GM19395 (cell line): ENCODE data around the gene ZFYVE26.
"Not testable (repeated sequence)": the region's sequence is repeated elsewhere in the genome, so short reads cannot be mapped to it uniquely, and the experiment has no call there.

ENCODE experiments used
- ATAC-seq: cut with Tn5 transposase; IDR thresholded peaks from one replicate; pipeline ENCODE4 v1.9.1; 2021; ENCODE audit warnings: mild to moderate bottlenecking, moderate library complexity; ENCODE audit not compliant: unreplicated experiment

Gene ZFYVE26

DNA sequence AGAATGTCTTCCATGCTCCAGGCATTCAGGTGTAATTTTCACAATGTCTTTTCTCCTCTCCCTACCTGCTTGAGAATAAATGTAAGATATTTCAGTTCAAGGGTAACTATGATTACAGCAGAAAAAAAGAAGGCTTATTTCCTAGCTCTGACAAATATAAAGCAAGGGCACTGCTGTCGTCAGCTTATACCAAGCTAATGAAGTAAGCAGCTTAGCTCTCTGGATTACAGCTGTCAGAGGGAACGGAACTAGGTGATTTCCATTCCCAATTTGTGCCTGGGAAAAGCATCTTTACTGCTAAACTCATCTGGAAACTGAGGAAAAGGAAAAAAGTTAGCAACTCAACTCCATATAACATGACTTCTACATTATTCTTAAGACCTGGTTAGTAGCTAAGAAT is 56.5 kb downstream of the ZFYVE26 start:
- ATAC-seq: no peak

DNA sequence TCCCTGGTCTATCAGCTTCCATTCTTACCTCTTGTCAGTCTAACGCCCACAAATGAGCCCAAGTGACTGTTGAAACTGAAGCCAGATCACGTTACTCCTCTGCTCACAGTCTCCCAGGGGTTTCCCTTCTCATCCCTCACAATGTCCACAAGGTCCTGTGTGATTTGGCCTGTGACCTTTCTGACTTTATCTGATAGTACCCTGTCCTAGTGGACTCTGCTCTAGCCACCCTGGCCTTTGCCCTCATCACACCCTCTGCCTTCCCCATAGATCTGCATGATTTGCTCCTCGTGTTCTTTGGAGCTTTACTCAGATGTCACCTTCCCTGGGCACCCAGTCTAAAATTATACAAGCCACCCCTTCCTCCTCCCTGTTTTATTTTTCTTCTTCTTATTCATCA is 59.2 kb downstream of the ZFYVE26 start:
- no peak for ATAC-seq

DNA sequence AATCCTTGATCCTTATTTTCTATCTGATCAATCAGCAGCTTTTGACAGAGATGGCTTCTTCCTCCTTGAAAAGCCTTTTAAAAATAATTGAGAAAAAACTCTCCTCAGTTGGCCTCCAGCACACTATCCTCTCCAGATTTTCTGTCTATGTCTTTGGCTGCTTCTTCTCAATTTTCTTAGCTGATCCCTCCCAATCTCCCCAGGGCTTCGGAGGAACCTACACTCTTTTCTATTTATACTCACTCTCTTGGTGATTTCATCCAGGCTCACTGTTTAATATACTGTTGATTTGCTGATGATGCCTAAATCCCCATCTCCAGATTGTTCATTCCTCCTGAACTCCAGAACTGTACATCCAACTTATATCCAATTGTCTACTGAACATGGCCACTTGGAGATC is 59.9 kb downstream of the ZFYVE26 start:
- no peak for ATAC-seq

DNA sequence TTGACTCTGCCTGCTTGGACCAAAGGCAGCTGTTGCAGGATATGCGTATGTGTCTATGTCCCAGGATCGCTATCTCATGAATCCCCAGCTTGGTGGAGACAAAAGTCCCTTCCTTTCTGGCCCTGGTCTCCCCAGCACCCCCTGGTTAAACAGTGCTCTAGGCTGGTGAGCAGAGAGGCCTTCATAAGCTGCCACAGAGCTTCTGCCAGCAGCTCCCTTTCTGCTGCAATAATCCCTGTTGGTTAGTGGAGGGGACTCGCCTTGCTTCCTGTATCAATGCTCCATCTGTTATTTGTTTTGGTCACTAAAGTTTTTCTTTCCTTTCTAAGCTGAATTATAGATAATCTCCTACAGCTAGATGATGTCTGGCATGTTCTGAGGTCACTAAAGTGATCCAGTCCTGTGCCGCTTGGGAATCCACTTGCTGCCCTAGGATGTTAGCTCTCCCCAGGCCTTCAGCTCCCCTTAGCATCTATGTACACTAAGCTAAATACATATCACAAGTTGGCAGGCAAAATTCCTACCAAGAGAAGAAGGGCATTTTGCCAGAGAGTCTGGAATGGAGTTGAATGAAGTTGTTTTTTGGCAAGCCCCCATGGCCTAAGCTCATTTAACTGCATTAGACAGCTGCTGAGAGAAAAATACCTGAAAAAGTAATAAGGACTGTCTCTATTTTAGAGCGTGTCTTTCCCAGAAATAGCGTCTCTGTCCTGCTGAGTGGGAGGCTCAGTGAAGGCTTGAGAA is 66.9 kb downstream of the ZFYVE26 start:
- ATAC-seq: no peak

DNA sequence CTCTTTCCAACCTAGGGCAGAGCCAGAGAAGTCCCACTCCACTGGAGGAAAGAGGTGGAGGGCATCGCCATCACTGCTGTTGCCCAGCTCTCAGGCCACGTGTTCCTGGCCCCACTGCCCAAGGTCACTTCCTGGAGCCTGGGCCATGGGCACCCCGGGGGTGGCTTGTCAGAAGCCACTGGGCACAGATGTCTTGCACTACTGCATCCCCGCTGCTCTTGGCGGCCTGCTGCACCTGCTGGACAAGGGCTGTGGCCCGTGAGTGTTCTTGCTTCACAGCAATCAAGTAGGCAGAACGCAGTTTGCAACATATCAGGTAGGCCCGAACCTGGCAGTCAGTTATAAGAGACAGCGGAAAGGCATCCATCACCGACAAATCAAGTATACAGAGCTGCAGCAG is 68.1 kb downstream of the ZFYVE26 start:
- no peak for ATAC-seq

DNA sequence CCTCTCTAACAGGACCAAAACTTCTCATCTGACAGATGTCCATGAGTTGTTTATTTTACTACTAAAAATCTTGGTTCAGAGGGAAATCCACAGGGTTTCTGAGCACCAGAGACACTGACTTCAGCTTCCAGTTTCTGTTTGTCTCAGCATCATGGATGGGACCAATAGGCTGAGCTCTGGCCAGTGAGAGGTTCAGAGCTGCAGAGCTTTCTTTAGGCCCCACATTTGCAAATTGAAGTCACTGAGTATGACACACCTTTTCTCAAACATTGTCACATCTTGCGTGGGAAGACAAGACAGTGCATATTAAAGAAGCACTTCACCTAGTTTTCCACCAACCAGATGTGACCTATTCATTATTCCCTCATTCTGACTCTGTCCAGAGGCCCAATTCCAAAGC is 69.5 kb downstream of the ZFYVE26 start:
- no peak for ATAC-seq

DNA sequence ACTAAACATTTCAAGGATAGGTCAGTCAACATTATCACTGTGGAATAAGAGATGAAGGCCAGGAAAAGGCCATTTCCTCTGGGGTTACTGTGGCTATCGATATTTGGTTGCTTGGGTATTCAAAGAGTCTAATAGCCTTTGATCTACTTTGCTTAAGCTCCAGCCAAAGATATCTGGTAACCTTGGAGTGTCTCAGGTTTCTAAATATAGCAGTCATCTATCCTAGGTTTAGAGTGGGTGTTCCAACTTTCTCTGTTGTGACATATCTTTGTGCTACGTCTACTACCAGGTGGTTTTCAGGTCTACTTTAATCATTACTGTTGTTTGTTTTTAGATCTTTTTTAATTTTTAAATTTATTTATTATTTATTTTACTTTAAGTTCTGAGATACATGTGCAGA is 72.3 kb downstream of the ZFYVE26 start:
- ATAC-seq: no peak

DNA sequence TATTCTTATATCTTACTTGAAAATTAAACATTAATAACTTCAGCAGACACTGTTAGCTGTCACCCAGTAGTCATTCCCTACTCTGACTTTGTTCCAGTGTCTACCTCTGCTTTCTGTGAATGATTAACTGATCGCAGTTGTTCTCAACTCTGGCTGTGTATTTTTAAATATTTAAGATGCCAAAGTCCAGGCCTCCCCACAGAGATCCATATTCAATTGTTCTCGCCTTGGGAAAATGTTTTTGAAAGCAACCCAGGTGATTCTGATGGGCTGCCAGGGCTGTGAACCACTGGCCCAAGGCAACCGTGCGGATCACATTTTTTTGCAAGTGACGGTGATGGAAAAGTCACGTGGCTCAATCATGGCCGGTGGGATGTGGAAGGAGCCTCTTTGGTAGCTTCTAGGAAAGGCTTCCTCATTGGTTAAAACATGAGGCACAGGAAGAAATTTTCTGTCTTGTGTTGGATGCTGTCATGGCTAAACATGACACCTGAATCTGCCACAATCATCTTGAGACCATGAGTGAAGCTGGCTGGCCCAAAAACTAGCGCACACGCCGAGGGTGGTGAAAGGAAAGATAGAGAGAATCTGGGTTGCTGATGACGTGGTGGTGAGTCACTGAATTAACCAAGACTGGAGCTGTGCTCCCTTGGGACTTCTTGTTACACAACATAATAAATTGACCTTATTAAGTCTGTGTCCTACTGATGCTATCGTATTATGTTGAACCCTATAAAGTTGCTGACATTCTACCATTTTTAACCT is 77.5 kb downstream of the ZFYVE26 start:
- no peak for ATAC-seq

DNA sequence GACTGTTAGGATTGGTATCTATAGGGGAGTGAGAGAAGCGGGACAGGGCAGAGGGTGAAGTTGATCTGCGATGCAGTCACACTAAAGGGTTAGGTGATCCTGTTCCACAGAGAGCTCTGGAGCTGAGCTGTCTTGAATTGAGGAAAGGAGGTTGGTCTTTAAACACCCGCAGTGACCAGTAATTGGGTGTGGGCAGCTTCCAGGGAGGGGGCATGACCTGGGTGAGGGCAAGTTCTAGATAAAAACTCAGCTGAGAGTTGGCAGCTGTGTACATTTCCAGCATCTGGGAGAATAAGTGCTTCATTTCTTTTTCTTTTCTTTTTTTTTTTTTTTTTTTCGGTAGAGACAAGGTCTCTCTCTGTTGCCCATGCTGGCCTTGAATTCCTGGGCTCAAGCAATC is 79.6 kb downstream of the ZFYVE26 start:
- ATAC-seq: no peak

DNA sequence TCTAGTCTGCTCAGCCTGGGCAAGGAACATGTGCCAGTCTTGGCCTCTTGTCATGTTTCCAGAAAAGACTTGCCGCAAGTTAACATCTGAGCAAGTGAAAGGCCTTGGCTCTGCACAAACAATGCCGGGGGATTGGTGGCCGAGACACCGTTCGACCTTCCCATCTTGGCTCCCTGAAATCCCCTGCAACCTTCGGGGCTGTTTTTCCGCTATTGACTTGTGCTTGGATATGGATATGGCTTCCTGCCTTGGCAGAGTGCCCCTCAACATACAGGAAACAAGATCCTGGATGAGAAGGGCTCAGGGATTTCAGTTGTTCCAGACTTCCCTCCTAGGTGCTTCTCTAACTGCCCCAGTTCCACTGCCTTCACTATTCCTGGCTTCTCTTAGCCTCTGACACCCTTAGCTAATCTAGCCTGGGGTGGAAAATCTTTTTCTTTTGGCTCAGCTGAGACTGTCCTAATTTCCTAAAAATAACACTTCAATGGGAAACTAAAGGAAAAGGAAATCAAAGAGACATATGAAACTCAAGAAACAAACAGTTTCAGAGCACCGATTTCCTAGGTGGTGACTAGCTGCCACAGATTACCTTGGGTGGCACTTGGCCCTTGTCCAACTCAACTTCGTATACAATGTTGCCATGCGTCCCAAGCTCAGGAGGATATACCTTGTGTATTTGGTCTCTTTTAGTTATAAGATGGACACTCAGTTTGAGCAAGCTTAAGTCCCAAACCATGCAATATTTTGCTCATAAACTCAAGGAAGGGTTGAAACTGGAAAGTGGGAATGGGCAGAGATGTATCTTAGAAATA is 80.8 kb downstream of the ZFYVE26 start:
- no peak for ATAC-seq

DNA sequence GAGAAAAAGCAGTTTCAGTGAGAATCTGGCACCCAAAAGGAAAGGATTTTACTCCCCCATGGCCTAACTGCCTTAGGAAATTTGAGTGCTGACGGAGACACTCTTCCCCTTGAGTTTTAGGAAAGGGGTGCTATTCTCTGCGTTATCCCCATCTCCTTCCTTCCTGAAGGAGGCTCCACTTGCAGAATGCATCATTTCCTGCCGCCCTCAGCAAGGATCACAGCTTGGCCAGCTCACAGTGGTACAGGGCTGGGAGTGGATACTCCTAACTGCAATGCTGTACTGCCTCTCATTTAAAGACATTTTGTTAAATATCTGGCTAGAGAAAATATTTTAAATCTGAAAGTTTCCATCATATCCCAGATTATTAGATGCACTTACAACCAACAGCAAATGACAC is 81.7 kb downstream of the ZFYVE26 start:
- ATAC-seq: no peak

DNA sequence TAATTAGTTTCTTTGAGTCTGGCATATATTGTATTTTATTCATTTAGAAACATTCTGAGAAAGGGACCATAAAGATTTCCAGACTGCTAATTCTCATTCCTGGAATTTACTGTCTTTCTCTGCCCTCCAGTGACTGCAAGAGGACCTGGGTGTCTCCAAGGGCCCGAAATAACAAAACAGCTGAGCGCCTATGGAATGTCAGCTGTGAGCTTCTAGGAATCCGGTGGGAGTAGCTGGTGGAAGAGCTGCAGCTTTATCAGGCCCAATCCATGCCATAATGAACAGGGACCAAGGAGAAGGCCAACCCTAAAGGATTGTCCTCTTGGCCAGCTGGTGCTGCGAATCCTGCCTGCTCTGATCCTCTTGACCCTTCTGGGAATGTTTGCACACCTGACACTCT is 82.8 kb downstream of the ZFYVE26 start:
- ATAC-seq: no peak

DNA sequence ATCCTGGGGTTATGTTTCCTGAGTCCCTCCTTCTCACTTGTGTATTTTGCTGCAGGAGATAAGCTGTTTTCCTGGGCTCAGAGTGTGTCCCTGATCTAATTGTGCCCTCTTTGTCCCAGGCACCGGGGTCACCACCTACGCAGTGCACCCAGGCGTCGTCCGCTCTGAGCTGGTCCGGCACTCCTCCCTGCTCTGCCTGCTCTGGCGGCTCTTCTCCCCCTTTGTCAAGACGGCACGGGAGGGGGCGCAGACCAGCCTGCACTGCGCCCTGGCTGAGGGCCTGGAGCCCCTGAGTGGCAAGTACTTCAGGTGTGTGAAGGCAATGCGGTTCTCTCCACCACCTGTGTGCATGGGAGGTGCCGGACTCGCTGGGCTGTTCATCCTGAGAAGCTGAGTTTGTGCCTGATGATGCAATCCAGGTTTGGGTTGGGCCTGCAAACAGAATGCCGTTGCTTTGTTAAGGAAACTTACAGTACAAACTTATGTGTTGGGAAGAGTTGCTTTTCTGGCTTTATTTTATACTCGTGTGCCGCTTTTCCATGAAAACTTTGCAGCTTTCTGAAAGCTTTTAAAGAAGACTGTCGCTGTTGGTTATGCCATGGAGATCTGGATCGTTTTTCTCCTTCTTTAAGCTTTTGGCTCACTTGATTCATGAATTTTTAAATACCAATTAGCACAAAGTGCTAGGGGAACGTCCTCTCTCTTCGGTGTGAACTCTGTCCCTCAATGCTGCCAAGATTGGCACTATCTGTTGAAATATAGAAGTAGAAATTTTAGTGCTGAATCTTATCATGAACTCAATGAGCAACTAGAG is 87.1 kb downstream of the ZFYVE26 start:
- no peak for ATAC-seq

DNA sequence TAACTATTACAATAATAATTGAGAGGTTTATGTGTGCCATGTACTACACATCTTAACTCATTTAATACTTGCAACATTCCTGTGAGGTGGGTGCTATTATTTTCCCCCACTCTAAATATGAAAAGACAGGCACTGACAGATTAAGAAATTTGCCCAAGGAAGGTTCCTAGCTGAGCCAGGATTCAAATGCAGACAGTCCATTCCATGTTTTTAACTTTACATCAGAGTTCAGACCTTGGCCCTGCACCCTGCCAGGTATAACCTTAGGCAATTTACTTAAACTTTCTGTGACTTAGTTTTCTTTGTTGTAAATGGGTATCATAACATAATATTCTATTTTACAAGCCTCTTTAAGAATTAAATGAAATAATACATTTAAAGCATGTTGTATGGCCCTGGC is 88.1 kb downstream of the ZFYVE26 start:
- no peak for ATAC-seq

DNA sequence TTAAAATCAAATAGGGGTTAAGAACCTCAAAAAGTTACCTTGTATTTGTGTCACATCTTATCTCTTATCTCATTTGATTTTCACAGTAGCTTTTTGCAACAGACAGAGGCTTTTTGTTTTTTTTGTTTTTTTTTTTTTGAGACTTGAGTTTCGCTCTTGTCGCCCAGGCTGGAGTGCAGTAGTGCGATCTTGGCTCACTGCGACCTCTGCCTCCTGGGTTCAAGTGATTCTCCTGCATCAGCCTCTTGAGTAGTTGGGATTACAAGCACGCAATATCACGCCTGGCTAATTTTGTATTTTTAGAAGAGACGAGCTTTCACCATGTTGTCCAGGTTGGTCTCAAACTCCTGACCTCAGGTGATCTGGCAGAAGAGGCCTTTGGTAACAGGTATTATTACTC is 89.0 kb downstream of the ZFYVE26 start:
- no peak for ATAC-seq

DNA sequence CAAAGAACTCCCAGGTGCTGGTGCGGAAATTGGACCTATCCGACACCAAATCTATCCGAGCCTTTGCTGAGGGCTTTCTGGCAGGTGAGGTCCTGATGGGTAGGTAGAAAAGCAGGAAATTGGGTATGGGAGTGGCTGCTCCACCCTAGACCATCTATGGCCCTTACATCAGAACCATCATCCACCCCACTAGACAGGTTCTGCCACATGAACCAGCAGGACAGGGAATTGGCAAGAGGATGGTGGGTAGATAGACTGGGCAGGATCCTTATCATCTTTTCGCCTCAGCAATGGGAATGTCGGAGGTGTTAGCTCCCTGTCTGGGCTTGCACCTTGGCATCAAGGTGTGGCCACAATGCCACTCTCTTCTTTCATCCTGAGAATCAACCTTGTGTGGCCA is 91.2 kb downstream of the ZFYVE26 start:
- ATAC-seq: no peak

DNA sequence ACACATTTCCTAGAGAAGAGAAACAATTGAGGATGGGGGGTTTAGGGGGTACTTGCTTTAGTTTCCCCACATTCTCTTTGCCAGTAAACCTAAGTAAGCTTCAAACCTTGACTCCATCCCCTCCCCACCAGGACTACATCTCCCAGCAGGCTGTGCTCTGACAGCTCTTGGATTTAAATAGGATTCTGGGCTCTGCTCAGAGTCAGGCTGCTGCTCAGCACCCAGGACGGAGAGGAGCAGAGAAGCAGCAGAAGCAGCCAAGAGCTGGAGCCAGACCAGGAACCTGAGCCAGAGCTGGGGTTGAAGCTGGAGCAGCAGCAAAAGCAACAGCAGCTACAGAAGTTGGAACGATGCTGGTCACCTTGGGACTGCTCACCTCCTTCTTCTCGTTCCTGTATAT is 94.1 kb downstream of the ZFYVE26 start:
- no peak for ATAC-seq

DNA sequence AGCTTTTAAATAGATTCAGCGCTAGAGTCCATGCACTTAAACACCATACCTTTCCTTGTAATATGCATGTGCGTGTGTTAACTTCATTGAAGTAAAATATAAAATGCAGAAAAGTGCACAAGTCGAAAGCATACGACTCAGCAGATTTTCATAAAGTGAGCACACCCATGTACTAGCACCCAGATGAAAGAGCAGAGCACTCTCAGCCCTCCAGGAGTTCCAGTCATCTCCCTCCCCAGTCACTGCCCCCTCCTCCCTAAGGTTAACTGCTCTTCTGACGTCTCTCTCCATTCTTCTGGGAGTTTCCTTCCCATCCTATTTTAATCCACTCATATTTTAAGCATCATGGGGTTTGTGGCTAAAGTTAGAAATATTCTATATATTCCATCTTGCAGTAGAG is 94.5 kb downstream of the ZFYVE26 start:
- no peak for ATAC-seq

DNA sequence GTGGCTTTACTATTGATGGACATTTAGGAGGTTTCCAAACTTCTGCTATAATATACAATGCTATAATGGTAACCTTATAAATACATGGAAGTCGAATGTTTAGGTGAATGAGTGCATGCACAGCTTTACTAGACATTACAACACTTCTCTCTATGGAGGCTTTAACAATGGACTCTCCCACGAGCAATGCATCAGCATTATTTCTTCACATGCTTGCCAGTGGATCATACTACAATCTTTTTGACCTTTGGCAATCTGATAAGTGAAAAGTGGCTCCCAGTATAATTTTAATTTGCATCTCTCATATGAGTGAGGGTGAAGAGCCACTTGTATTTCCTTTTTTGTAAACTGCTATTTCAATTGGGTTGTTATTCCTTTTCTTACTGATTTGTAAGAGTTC is 96.5 kb downstream of the ZFYVE26 start:
- no peak for ATAC-seq

DNA sequence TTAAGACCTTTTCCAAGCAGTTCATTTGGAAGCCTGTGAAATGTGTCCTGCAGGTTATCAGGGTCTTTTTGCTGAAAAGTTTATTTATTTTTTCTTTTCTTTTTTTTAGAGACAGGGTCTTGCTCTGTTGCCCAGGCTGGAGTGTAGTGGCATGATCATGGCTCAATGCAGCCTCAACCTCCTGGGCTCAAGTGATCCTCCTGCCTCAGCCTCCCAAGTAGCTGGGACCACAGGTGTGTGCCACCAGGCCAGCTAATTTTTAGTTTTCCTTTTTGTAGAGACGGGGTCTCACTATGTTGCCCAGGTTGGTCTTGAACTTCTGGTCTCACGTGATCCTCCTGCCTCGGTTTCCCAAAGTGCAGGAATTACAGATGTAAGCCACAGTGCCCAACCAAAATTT is 97.0 kb downstream of the ZFYVE26 start:
- ATAC-seq: not testable (repeated sequence)

DNA sequence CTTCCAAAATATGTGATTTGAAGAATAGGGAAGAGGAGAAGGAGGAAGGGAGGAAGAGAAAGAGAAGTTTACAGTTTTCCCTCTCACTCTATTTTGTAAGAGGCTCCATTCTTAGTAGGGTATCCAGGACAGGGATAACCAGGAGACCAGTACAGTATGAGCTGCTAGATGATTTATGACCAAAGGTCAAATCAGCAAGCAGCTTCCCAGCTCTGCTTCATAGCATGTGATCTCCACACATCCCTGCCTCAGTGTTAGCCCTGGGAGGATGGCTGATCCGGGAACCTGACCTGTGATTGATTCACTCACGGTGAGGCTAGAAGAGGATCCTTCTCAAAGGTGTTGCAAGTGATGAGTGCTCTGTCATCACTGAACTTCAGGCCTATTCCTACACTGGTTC is 98.1 kb downstream of the ZFYVE26 start:
- ATAC-seq: no peak
